DND-41 (cell line): Measurements from ENCODE around the gene ARSG.
A peak's percentile ranks its signal among the peaks of the same experiment; 100 is the strongest.

Experiments used
- ATAC-seq: fragments of 200-7000 bp; cut with Tn5 transposase; 3 replicates; pipeline ENCODE4 v1.9.1; 2021; ENCODE audit warnings: low read depth; ENCODE audit not compliant: insufficient read depth
- DNase-seq: peaks from one replicate; pipeline ENCODE4 v3.0.0-alpha.2; 2020
- H2AFZ ChIP-seq: 2 replicates; pipeline ENCODE4 v1.6.0; 2012; ENCODE audit warnings: low read depth, low read length
- H3K27ac ChIP-seq: 2 replicates; pipeline ENCODE4 v1.5.1; 2012; ENCODE audit warnings: low read length, inconsistent platforms
- H3K27me3 ChIP-seq: fragments of 200-600 bp; sonication (generic); 2 replicates; pipeline ENCODE4 v1.6.0; 2012; ENCODE audit warnings: low read length, mild to moderate bottlenecking, inconsistent platforms; ENCODE audit not compliant: insufficient read depth, poor library complexity
- H3K36me3 ChIP-seq: 2 replicates; pipeline ENCODE4 v1.5.1; 2012; ENCODE audit warnings: low read length, inconsistent platforms; ENCODE audit not compliant: insufficient read depth
- H3K4me1 ChIP-seq: 2 replicates; pipeline ENCODE4 v1.5.1; 2012; ENCODE audit warnings: mild to moderate bottlenecking, low read length; ENCODE audit not compliant: insufficient read depth
- H3K4me2 ChIP-seq: 2 replicates; pipeline ENCODE4 v1.6.0; 2012; ENCODE audit warnings: mild to moderate bottlenecking, moderate library complexity, low read length, inconsistent platforms; ENCODE audit not compliant: insufficient read depth
- H3K4me3 ChIP-seq, 2 experiments: fragments of 200-600 bp in 1 of 2; shearing (Covaris generic) in 1 of 2; 2 replicates each; pipeline ENCODE4 v1.5.1; 2012 to 2016; ENCODE audit warnings: inconsistent platforms in 2 of 2, low read length in 2 of 2, mild to moderate bottlenecking in 2 of 2, low read depth in 1 of 2, moderate library complexity in 1 of 2
- H3K79me2 ChIP-seq: 2 replicates; pipeline ENCODE4 v1.6.0; 2012; ENCODE audit warnings: low read length, inconsistent platforms; ENCODE audit not compliant: insufficient read depth
- H3K9ac ChIP-seq: 2 replicates; pipeline ENCODE4 v1.6.0; 2012; ENCODE audit warnings: low read depth, mild to moderate bottlenecking, inconsistent platforms, low read length, moderate library complexity
- H3K9me3 ChIP-seq: 2 replicates; pipeline ENCODE4 v1.5.1; 2012; ENCODE audit warnings: low read length, moderate library complexity, mild to moderate bottlenecking, inconsistent platforms; ENCODE audit not compliant: insufficient read depth, severe bottlenecking
- H4K20me1 ChIP-seq: 2 replicates; pipeline ENCODE4 v1.6.0; 2012; ENCODE audit warnings: low read length; ENCODE audit not compliant: insufficient read depth
- EZH2 ChIP-seq: IDR thresholded peaks from 3 replicates; pipeline ENCODE4 v1.6.1; 2012; ENCODE audit warnings: borderline replicate concordance, low read depth, mild to moderate bottlenecking, moderate library complexity, low read length, inconsistent platforms; ENCODE audit not compliant: severe bottlenecking
- TF ChIP-seq, protein P1 (sequence below): IDR thresholded peaks from 2 replicates; pipeline ENCODE4 v1.5.1; 2012; ENCODE audit warnings: borderline replicate concordance, low read length, moderate library complexity, mild to moderate bottlenecking; ENCODE audit not compliant: poor library complexity, severe bottlenecking; ENCODE audit errors: extremely low read depth

Gene ARSG

DNA sequence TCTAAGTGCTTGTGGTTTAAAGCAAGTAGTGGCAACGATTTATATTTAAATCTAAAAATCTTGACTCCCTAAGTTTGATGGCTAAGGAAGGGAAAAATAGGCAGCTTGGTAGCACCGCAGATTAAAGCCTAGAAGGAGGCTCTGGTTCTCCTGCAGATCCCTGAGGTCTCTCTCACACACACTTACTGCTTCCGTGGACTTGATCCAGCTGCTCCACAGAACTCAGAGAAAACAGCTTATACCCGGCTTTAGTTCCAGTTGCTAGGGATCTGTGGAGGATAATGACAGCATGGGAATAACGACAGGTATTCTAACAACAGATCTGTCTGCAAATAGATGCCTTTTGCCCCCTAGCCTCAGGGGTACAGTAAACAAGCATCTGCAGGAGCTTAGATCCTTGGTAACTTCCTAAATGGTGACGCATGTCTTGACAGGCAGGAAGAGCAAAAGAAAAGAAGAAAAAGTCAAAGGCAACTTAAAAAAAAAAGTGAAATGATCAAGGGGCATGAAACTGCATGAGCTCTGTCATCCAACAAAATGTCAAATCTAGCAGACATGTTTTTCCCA lies 161.5 kb downstream of the ARSG start:
- DNase-seq (no peak), ATAC-seq (no peak)
- peaks cover 5% of the 10 kb centered on the region; the same call in 1 of the 2 replicates for H3K36me3 ChIP-seq
- H3K79me2 ChIP-seq: no peaks in the 10 kb centered on the region
- H3K27ac ChIP-seq: no peak overlapping the region
- no peaks in the 10 kb centered on the region for H4K20me1 ChIP-seq
- TF ChIP-seq EZH2: no peak
- TF ChIP-seq, protein P1, sequence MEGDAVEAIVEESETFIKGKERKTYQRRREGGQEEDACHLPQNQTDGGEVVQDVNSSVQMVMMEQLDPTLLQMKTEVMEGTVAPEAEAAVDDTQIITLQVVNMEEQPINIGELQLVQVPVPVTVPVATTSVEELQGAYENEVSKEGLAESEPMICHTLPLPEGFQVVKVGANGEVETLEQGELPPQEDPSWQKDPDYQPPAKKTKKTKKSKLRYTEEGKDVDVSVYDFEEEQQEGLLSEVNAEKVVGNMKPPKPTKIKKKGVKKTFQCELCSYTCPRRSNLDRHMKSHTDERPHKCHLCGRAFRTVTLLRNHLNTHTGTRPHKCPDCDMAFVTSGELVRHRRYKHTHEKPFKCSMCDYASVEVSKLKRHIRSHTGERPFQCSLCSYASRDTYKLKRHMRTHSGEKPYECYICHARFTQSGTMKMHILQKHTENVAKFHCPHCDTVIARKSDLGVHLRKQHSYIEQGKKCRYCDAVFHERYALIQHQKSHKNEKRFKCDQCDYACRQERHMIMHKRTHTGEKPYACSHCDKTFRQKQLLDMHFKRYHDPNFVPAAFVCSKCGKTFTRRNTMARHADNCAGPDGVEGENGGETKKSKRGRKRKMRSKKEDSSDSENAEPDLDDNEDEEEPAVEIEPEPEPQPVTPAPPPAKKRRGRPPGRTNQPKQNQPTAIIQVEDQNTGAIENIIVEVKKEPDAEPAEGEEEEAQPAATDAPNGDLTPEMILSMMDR: no peak
- no peak overlapping the region for H3K9ac ChIP-seq
- H2AFZ ChIP-seq: no peak overlapping the region
- no peaks in the 10 kb centered on the region for H3K9me3 ChIP-seq
- H3K4me3 ChIP-seq: no peak overlapping the region
- no peaks in the 10 kb centered on the region for H3K27me3 ChIP-seq
- H3K4me1 ChIP-seq: peaks cover 14% of the 10 kb centered on the region
- no peak overlapping the region for H3K4me2 ChIP-seq

DNA sequence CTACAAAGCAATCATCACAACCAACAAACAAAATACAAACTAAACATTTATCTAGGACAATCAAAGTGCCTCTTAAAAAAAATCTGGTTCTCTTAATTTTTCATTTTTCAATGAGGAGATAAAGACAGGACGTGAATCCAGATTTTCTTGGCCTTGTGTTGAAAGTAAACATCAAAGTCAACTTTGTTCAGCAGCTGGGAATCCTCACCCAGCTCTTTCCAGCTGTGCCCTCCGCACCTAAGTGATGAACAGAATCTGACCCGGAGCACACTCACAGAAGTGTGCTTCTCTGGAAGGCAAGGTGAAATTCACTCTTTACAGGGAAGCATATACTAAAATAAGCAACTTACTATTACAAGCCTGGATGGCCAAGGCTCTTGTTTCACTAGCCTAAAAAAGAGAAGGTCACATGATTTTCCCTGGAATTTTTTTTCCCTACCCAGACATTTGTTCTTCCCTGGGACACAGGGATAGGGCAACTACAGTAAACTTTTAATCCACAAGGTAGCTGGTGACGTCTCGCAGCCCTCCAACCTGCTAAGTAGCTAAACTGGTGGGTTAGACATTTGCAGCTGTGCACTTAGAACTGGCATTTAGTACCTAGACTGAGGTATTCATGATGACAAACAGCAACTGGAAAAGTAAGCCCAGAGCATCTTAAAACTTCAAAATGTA lies 162.8 kb downstream of the ARSG start:
- no peak overlapping the region for H3K9ac ChIP-seq
- H3K36me3 ChIP-seq: peaks cover 5% of the 10 kb centered on the region; the same call in 1 of the 2 replicates
- H3K4me1 ChIP-seq: peaks cover 22% of the 10 kb centered on the region
- no peaks in the 10 kb centered on the region for H3K27me3 ChIP-seq
- ATAC-seq (no peak), DNase-seq (no peak)
- no peaks in the 10 kb centered on the region for H3K79me2 ChIP-seq
- no peak overlapping the region for H3K4me3 ChIP-seq
- no peaks in the 10 kb centered on the region for H4K20me1 ChIP-seq
- no peak overlapping the region for H2AFZ ChIP-seq
- H3K27ac ChIP-seq: no peak overlapping the region
- no peak for TF ChIP-seq EZH2
- TF ChIP-seq, protein P1: no peak
- no peak overlapping the region for H3K4me2 ChIP-seq
- no peaks in the 10 kb centered on the region for H3K9me3 ChIP-seq

DNA sequence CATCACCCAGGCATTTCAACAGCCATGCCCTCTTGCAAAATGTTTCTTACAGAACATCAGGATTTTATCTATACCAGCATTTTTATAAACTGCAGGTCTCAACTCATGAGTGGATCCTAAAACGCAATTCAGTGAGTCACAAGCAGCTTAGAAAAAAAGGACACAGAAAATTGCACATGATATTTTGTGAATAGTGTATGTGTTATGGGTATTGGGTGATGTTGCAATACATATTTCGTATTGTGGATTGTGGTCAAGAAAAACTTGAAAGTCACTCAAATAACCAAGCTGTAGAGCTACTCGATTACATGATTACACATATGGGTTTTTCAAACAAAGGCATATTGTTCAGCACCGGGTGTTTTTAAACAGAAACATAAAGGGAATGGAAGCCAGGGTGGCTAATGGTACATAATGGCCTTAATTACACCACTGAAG lies 164.6 kb downstream of the ARSG start:
- ATAC-seq: no peak
- Histone ChIP-seq H3K4me1 (peaks cover 40% of the 10 kb centered on the region), H3K79me2 (no peaks in the 10 kb centered on the region), H3K27ac (no peak overlapping the region), H2AFZ (no peak overlapping the region), H3K4me2 (peak overlapping the region; percentile 98; the same call in 1 of the 2 replicates), H3K36me3 (no peaks in the 10 kb centered on the region), H3K9me3 (no peaks in the 10 kb centered on the region), H3K9ac (no peak overlapping the region), H4K20me1 (no peaks in the 10 kb centered on the region), H3K27me3 (no peaks in the 10 kb centered on the region), H3K4me3 (peak overlapping the region in 1 of 2 experiments; percentile 3; a peak in 1 of 4 replicates)
- no peak for DNase-seq
- TF ChIP-seq, protein P1: no peak
- no peak for TF ChIP-seq EZH2
